HFF-Myc (cell line): ENCODE results near the gene RAC3.

Source experiments
- DNase-seq: peaks from one replicate; pipeline ENCODE4 v3.0.0-alpha.2; 2011; ENCODE audit warnings: low read depth; ENCODE audit errors: extremely low read depth
- H3K4me3 ChIP-seq: replicated peaks from 2 replicates; pipeline ENCODE4 v1.5.1; 2011; ENCODE audit warnings: low read depth, mild to moderate bottlenecking, control low read depth, low read length
- CTCF ChIP-seq: IDR thresholded peaks from 2 replicates; pipeline ENCODE4 v1.5.1; 2012; ENCODE audit warnings: mild to moderate bottlenecking, low read depth, low read length, control low read depth; ENCODE audit errors: missing control alignments

RAC3 gene

GRCh38 chr17:82009413-82009812 lies 22.1 kb upstream of the RAC3 start:
- TF ChIP-seq CTCF: no peak
- no peak overlapping the region for H3K4me3 ChIP-seq
- no peak for DNase-seq

GRCh38 chr17:82010575-82011525 lies 20.6 kb upstream of the RAC3 start:
- no peak for DNase-seq
- TF ChIP-seq CTCF: no peak
- H3K4me3 ChIP-seq: no peak overlapping the region

- DNase-seq: no peak
- no peak overlapping the region for H3K4me3 ChIP-seq
- TF ChIP-seq CTCF: no peak
Measured at GRCh38 chr17:82011617-82012187, 19.8 kb upstream of the RAC3 start.

- no peak for DNase-seq
- H3K4me3 ChIP-seq: no peak overlapping the region
- TF ChIP-seq CTCF: no peak
Measured at GRCh38 chr17:82012261-82012639, 19.2 kb upstream of the RAC3 start.

GRCh38 chr17:82012640-82013295 lies 18.7 kb upstream of the RAC3 start:
- DNase-seq: no peak
- H3K4me3 ChIP-seq: no peak overlapping the region
- no peak for TF ChIP-seq CTCF

- no peak overlapping the region for H3K4me3 ChIP-seq
- no peak for DNase-seq
- TF ChIP-seq CTCF: no peak
Measured at GRCh38 chr17:82013341-82013740, 18.1 kb upstream of the RAC3 start.
